GM10847 (cell line): ENCODE measurements around the gene IFNL1.

Experiments
- POLR2A ChIP-seq: IDR thresholded peaks from 2 replicates; pipeline ENCODE4 v1.6.1; 2011; ENCODE audit not compliant: insufficient read length; ENCODE audit errors: extremely low read depth

The IFNL1 gene

DNA sequence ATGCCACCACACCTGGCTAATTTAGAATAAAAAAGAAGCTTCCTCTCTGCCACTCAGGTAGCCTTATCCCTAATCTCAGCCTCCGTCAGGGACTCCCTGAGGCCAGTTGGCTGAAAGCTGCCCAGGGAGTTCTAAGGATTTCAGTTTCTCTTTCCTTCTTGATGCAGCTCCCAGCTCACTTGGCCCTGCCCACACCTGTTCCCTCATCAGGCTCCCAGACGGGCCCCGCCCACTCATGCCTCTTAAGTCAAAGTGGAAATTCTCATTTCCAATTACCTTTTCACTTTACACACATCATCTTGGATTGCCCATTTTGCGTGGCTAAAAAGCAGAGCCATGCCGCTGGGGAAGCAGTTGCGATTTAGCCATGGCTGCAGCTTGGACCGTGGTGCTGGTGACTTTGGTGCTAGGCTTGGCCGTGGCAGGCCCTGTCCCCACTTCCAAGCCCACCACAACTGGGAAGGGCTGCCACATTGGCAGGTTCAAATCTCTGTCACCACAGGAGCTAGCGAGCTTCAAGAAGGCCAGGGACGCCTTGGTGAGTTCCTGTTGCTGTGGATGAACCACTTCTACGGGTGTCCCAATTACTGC is at the start of gene IFNL1:
Gene IFNL1, plus strand, starts transcription at position 353 of the 591 bp plus-strand sequence. Its CDS starts 15 bp downstream, at position 368.
- TF ChIP-seq POLR2A, result no peak

DNA sequence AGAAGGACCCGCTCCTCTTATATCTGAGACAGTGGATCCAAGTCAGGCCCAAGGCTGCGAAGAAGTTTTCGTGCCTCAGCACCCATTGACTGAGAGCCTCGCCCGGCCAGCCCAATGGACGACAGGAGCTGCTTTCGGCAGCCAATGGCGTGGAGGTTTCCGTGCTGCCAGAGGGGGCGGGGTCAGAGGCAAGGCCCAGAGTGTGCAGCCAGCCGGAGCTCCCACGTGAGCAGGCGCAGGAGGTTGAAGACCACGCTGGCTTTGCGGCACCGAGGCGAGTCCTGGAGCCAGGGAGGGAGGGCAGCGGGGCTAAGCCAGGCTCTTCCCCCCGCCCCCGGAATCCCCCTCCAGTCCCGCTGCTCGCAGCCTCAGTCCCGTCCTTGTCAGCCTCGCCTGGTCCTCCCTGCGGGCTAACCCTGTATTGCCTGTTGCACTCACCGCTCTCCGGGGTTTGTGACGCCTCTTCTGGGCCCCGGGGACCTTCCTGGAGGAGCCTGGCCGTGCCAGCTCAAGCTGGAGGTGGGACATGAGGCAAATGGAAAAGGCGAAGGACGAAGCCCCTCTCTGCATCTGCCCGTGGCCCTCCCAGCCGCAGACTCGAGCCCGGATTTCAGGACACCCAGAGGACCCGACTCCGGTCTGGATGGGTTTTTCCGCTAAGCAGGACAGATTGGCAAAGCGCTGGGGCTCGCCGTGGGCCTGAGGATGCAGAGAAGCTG is 49.1 kb upstream of the IFNL1 start:
- TF ChIP-seq POLR2A, result no peak

DNA sequence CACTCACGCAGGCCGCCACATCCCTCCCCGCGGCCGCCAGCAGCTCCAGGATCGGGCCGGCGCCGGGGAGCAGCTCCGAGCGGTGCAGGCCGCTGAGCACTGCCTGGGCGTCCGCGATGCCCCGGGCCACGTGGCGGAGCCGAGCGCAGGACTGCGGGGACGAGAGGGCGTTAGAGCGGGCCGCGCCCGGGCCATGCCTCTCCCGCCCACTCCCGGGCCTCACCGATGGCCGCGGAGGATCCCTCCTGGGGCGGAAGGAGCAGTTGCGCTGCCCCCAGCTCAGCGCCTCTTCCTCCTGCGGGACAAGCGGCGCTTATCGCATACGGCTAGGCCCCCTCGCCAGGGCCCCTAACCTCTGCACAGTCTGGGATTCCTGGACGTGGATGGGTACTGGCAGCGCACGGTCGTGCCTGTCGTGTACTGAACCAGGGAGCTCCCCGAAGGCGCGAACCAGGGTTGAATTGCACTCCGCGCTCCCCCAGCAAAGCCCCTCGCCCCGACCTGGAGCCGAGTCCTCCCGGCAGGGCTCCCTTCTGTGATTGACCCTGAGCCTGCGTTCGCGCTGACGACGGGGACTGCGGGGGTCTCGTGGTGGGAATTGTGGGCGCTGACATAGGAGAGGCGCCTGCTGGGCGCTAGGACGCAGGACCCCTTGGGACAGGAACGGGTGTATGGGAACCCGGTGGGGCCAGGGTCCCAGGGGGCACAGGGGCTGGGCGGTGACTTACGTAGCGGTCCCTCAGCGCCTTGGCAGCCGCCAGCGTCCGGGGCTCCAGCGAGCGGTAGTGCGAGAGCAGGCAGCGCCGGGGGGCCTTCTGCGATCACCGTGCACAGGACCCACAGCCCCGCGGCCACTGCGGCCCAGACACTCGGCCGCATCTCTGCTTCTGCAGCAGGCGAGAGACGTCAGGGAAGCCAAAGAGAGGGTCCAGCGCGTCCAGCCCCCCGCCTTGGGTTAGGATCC is 48.2 kb upstream of the IFNL1 start:
- no peak for TF ChIP-seq POLR2A

DNA sequence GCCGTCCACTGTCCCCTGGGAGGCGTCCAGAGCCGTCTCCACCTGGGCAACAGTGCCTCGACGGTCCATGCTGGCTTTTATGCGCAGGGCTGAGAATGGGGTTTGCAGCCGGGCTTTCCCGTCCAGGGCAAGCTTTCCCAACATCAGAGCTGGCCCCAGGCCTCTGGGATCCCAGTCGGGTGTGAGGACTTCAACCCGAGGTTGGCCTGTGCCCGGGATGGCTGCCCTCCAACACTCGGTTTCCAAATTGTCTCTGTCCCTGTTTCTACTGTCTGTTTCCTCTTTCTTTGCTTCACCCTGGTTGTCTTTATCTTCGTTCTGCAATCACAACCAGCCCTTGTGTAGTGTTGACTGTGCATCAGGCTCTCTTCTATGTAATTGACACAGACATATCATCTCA is 47.4 kb upstream of the IFNL1 start, which contains the start of gene IFNL4:
Gene IFNL4, minus strand, starts transcription at position 51 of the 400 bp plus-strand sequence.
- TF ChIP-seq POLR2A, result no peak

DNA sequence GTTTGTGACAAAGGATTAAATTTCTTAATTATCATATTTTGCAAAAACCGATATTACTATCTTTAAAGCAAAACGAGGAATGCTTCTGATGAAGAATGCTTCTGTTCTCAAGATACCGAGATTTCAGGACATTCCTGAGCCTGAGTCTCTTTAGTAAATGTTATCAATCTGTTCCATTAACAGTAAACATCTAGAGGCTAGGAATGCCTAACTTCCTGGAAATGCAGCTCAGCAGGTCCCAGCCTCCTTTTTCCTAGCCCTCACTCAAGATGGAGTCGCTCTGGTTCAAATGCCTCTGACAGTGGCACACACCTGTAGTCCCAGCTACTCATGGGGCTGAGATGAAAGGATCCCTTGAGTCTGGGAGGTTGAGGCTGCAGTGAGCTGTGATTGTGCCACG is 45.1 kb upstream of the IFNL1 start:
- TF ChIP-seq POLR2A, result no peak

DNA sequence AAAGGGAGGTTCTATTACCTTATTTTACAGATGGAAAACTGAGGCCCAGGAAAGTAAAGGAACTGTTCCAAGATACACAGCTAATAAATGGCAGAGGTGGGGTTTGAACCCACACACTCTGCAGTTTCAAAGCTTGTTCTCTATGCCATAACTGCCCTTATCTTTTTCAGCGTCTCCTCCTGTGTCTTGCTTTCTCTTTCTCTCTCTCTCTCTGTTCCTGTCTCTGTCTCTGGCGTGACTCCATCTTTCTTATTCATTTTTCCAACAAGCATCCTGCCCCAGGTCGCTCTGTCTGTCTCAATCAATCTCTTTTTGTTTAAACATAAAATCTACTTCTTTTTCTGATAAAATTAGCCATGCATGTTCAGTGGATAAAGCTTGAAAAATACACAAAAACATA is 44.4 kb upstream of the IFNL1 start:
- no peak for TF ChIP-seq POLR2A

DNA sequence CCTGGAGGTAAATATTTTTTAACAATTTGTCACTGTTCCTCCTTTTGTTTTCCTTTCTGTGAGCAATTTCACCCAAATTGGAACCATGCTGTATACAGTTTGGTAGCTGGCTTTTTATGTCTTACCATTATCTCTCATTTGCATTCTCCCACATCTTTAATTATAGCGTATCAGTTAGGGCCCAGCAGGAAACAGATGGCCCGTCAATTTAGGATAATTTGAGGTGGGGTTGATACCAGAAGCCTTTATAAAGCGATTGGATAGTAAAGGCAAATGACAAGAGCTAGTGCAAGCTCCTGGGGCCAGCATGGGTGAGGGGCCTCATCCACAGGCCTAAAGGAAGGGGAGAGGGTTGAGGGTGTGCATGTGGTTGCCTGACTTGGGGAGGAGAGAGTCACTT is 43.7 kb upstream of the IFNL1 start:
- no peak for TF ChIP-seq POLR2A

DNA sequence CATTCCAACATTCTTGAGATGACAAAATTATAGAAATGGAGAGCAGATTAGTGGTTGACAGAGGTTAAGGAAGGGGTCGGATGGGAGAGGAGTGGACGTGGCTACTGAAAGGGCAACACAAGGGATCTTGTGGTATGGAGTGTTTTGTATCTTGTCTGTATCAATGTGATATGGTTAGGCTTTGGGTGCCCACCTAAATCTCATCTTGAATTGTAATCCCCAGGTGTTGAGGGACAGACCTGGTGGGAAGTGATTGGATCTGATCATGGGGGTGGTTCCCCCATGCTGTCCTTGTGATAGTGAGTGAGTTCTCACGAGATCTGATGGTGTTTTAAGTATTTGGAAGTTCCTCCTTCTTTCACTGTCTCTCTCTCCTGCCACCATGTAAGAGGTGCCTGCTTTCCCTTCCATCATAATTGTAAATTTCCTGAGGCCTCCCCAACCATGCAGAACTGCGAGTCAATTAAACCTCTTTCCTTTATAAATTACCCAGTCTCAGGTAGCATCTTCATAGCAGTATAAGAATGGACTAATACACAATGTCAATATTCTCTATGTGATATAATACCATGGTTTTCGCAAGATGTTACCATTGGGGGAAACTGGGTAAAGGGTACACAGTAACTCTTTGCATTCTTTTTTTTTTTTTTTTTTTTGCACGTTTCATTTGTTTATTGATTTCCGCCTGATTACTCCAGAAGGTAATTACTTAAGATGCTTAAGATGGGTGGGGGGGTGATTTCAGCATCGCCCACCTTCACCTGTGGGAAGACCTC is 42.6 kb upstream of the IFNL1 start:
- no peak for TF ChIP-seq POLR2A

DNA sequence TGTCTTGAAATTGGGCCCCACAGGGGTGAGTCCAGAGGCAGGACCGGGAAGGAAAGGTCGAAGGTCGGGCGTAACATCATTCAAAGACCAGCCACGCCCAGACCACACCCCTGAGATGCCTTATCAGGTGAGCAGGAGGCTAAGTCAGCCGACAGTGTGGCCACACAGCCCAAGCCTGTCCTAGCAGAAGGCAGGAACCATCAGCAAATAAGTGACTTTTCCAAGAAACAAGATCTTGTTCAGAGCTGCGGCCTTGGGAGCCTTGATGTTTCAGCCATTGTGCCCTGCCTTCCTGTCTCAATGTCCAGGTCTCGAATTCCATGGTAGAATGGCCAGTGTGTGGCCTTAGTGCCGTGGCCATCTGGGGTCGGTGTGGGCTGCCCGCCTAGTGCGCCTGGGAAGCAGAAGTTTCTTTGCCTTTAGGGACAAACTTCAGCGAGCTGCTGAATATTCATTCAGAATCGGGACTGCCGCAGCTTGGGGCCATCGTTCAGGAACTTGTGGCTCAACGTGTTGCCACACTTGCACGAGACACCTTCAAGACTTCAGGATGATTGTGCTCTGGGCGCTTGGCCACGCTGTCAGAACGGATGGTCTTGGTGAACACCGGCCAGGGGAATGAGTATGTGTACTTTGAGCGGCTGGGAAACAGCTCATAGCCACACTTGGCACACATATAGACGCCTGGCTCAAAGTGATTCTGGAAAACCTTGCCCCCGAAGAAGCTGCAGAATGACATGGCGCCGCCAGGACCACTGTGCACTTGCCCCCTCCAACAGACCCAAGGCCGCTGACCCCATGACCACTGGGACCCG is 41.5 kb upstream of the IFNL1 start:
- no peak for TF ChIP-seq POLR2A

DNA sequence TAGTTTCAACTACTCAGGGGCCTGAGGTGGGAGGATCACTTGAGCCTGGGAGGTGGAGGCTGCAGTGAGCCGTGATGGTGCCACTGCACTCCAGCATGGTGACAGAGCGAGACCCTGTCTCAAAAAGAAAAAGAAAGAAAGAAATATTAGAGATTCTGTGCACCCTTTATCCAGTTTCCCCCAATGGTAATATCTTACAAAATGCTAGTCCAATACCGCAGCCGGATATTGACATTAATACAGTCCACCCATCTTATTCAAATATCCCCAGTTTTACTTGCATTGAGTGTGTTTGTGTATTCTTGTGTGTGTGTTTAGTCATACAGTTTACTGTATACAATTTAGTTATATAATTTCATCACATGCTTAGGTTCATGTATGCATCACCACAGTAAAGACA is 39.0 kb upstream of the IFNL1 start:
- no peak for TF ChIP-seq POLR2A

DNA sequence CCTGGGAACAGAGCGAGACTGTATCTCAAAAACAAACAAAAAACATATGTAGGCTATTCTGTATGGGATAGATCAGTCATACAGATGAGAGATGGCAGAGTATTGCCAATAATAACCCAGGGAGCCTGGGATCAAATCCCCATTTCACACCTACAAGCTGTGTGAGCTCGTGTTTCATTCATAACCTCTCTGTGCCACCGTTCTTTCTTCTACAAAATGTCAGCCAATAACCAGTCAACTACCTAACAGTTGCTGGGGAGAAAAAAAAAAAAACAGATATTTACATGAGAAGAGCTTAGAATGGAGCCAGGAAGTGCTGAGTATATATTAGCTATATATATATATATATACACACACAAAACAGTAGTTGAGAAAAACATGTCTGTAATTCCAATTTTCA is 34.5 kb upstream of the IFNL1 start:
- no peak for TF ChIP-seq POLR2A

DNA sequence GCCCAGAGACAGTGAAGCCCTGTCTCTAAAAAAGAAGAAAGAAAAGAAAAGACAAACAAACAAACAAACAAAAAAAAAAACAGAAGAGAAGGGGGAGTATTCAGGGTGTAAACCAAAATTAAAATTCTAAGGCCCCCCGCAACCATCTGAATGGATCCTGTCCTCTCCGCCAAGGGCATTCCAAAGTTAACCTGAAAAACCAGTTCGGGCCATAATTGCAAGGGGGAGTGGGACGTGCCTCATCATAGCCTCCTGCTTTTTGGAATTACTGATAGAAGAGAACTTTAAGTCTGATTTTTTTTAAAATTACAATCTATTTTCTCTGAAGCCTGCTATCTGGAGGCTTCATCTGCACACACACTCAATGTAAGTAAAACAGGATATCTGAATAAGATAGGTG is 33.7 kb upstream of the IFNL1 start:
- no peak for TF ChIP-seq POLR2A

DNA sequence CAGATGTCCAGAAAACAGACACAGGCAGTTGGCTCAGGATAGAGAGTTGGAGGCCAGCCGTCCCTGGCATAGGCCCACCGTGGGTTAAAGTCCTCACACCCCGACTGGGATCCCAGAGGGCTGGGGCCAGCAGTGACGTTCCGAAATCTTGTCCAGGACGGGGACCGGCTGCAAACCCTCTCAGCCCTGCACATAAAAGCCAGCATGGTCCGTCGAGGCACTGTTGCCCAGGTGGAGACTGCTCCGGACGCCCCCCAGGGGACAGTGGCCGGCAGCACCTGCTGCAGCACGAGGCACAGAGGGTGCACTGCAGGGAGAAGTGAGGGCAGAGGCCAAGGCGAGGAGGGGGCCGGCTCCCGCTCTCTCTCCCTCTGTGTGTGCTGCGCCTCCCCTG is 32.3 kb upstream of the IFNL1 start:
- TF ChIP-seq POLR2A, result no peak
